Measurements from ENCODE around the gene RAB3A. TPM values are rescaled to one million over a fixed set of nuclear protein-coding genes. Genes with fewer than 3 reads are reported as not detected.
A peak's percentile ranks its signal among the peaks of the same experiment; 100 is the strongest.

RAB3A gene
- total RNA-seq, 3 donors from 2014 or later, result 3.6 to 8.0 (median 6.6) TPM

DNA sequence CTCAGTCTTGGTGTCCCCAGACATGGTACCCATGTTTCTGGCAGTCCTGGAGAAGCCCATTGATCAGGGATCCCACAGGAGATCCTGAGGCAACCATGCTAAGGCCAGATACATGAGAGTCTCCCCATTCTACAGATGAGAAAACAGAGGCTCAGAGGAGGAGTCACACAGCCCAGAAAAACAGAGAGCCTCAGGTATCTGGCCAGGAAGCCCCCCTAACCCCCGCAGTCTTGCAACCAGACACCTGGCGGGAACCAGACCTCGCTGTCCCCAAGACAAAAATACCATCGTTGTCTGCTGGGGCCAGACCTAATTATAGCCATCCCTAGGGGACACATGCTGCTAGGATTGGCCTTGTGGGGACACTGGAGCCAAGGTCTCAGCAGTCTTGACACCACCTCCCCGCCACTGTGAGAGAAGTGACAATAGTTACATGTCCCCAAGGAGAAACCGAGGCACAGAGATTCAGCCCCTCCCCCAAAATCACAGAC is 24.0 kb upstream of the RAB3A start:
- Mint-ChIP-seq H3K4me1 (ENCODE audit: low read depth) (peaks cover 23% of the 10 kb centered on the region), H3K36me3 (ENCODE audit: insufficient read depth) (no peaks in the 10 kb centered on the region), H3K9me3 (no peaks in the 10 kb centered on the region), H3K27me3 (ENCODE audit: low read depth) (peaks cover 73% of the 10 kb centered on the region), H3K4me3 (no peak overlapping the region)
- DNase-seq, result no peak
- ATAC-seq, result no peak

DNA sequence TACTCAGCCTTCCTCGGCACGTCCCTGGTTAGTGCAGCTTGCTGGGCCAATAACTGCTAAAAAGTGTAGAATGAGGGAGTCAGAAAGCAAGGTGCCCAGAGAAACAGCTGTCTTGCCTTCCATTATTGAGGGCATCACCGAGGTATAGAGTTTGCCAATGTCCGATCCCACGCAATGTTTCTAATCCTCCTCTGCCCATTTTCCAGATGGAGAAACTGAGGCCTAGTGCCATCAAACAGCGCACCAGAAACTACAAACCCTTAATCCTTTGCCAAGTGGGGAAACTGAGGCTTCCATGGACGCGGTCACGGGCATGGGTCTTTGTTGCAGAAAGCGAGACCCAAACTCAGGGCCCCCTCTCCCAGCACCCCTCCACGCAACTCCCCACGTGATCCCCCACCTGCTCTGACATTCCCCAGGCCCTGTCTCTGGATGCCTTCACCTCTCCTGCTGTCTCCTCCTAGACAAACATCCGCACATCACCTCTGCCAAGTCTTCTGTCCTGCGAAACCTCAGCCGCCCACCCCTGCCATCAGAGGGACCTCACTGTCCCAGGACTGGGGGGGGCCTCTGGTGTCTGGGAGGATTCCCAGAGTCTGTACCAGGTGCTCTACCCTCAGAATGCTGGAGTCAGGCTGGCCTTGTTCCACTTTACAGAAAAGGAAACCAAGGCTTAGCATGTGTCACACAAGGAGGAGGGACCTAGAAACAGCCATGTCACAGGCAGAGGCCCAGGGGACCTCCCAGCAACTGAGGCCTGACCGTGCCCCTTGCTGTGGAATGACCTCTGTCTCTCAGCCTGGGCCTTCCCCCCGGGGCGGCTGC is 23.3 kb upstream of the RAB3A start:
- ATAC-seq (no peak), DNase-seq (no peak)
- H3K36me3 Mint-ChIP-seq (ENCODE audit: insufficient read depth), result no peaks in the 10 kb centered on the region
- H3K27me3 Mint-ChIP-seq (ENCODE audit: low read depth), result peaks cover 72% of the 10 kb centered on the region
- H3K9me3 Mint-ChIP-seq, result no peaks in the 10 kb centered on the region
- H3K4me3 Mint-ChIP-seq, result no peak overlapping the region
- H3K4me1 Mint-ChIP-seq (ENCODE audit: low read depth), result peaks cover 23% of the 10 kb centered on the region

DNA sequence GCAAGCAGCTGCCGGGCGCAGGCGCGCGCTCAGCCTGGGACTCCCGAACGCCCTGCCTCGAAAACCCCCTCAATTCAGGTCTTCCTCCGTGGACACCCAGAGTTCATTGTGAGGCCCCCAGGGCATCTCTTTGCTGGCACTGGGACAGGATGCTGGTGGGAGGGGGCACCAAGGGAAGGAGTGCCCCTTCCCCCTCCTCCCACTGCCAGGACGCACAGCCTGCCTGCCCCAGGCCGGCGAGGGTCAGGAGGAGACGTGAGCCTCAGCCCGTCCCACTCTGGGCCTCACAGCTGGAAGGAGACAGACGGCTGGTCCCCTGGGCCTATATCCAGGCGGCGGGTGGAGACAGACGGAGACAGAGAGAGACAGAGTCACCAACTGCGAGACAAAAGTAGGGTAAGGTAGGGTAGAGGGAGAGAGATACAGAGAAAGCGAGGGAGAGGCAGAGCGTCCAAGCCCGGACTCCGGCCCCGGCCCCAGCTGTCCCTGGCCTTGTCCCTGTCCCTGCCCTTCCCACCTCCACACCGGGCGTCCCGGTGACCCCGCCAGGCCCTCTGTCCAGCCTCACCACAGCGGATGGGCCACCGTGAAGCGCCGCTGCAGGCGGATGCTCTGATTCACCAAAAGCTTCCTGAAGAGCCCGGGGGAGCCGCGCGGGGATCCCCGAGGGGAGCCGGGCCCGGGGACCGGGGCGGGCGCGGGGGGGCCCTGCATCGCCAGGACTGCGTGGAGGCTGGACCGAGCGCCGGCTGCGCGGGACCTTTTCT is 22.0 kb upstream of the RAB3A start, which contains the start of gene PDE4C:
Gene PDE4C (minus strand): TSS at position 737 of the 767 bp plus-strand sequence. CDS start 23 bp downstream, at position 714.
- DNase-seq, result no peak
- Mint-ChIP-seq H3K4me1 (ENCODE audit: low read depth) (peaks cover 23% of the 10 kb centered on the region), H3K36me3 (ENCODE audit: insufficient read depth) (no peaks in the 10 kb centered on the region), H3K27me3 (ENCODE audit: low read depth) (peaks cover 75% of the 10 kb centered on the region), H3K4me3 (no peak within 1 kb of the TSS), H3K9me3 (no peaks in the 10 kb centered on the region)
- ATAC-seq, result no peak

DNA sequence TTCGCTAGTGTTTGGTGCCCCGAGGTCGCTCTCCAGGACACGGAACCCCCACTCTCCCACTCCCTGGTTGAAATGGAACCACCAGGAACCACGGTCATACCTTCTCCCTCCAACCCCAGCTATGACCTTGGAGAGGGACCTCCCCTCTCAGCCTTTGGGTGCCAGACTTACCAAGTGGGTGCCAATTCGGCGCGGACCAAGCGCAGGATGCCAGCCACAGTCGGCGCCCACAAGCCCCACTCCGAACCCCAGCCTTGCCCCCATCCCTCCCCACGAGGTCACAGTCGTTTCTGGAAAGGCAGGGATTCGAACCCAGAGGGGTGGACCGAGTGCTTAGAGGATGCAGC is 21.5 kb upstream of the RAB3A start:
- DNase-seq (no peak), ATAC-seq (no peak)
- no peaks in the 10 kb centered on the region for H3K9me3 Mint-ChIP-seq
- no peaks in the 10 kb centered on the region for H3K36me3 Mint-ChIP-seq (ENCODE audit: insufficient read depth)
- peaks cover 72% of the 10 kb centered on the region for H3K27me3 Mint-ChIP-seq (ENCODE audit: low read depth)
- H3K4me1 Mint-ChIP-seq (ENCODE audit: low read depth), result peaks cover 25% of the 10 kb centered on the region
- H3K4me3 Mint-ChIP-seq, result no peak overlapping the region

DNA sequence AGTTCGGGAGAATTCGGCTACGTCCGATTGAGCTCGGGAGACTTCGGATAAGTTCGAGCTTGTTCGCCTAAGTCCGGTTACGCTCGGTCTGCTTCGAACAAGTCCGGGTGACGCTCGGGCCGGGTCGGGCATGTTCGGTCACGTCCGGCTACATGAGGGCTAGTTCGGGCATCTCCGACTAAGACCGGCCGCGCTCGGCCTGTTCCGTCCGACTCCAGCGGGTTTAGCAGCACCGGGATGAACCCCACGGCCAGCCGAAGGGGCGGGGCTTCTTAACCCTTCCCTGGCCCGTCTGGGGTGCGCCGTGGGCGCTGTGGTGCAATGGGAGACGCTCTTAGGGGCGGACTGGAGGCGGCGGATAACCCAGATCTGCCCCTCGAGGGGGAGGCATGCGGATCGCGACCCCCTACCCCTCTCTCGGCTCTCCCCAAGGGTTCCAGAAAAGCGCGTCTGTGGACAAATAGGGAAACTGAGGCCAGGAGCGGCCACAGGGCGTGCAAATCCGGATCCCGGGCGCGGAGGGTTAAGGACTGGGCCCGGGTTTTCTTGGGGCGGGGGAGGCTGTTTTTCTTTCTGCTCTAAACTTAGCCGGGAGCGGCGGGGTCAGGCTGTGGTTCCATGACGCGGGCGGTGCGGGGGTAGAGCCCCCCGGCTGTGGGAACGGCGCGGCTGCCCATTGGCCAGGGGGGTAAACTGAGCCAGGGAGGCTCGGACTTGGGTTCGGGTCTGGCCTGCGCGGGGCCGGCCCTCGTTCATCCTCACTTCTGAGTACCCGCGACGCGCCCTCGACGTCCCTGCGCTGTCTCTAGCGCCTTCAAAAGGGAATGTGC is 20.9 kb upstream of the RAB3A start:
- no peaks in the 10 kb centered on the region for H3K36me3 Mint-ChIP-seq (ENCODE audit: insufficient read depth)
- H3K27me3 Mint-ChIP-seq (ENCODE audit: low read depth), result peaks cover 71% of the 10 kb centered on the region
- H3K4me3 Mint-ChIP-seq, result peak overlapping the region; percentile 81
- H3K4me1 Mint-ChIP-seq (ENCODE audit: low read depth), result peaks cover 25% of the 10 kb centered on the region
- peak; percentile 70 for DNase-seq
- peak; percentile 99 for ATAC-seq
- H3K9me3 Mint-ChIP-seq, result no peaks in the 10 kb centered on the region

DNA sequence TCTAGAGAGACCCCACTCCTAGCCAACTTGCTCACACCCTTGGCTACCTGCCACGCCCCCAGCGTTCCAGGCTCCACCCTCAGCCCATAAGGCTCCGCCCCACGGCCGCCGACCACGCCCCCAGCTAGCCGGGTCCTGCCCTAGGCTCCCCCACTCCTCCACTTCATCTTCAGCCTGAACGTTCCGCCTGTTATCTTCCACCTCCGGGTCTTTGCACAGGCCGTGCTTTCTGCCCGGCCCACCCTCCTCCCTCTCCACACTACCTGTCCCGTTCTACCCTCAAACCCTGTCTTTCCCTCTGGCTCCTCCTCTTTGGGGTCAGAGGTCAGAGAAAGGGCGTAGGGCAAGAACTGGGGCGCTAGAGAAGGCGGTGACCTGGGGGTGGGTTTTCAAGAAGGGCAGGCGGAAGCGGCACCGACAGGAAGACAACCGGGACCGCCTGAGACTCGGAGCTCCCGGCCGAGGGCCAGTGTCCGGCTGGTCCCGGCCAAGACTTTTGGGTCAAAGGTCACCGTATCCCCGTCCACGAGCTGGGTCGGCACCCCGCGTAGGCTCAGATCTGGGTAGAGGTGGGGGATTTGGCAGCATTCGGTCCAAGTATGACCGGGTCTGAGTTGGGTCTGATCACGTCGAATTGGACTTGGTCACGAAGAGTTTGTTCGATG is 20.1 kb upstream of the RAB3A start:
- ATAC-seq, result peak; percentile 11 to 15

DNA sequence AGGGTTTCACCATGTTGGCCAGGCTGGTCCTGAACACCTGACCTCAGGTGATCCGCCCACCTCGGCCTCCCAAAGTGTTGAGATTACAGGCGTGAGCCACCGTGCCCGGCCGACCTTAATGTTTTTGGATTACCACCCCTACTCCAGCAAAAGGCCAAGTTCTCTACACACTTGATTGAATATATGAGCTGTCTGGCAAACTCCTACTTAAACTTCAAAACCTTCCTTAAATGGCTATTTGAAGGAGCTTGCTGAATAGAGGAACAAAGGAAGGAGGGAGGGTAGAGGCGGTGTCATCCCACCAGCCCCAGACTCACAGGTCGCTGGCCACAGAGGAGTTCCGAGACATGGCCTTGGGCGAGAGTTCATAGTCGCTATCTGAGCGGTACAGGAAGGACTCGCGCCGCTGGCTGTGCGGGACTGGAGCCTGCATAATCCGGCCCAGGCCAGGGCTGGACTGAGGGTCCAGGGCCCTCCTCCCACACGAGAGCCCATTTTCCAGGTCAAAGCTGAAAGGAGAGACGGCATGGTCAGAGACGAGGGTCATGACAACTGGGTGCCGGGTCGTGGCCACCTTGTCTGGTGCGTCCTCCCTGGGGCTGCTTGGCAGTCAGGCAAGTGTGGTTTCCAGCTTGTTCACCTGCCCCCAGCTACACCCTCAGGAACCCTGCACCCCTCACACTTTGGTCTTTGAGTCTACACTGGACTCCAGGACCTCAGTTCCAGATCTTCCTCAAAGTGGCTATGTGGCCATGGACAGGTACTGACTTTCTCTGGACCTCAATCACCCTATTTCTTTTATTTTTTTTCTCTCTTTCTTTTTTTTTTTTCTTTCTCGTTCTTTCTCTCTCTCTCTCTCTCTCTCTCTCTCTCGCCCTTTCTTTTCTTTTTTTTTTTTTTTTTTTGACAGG is 18.2 kb upstream of the RAB3A start:
- no peak for DNase-seq
- no peak for ATAC-seq
- H3K9me3 Mint-ChIP-seq, result no peaks in the 10 kb centered on the region
- H3K4me1 Mint-ChIP-seq (ENCODE audit: low read depth), result peaks cover 24% of the 10 kb centered on the region
- H3K27me3 Mint-ChIP-seq (ENCODE audit: low read depth), result peaks cover 56% of the 10 kb centered on the region
- no peak overlapping the region for H3K4me3 Mint-ChIP-seq
- no peaks in the 10 kb centered on the region for H3K36me3 Mint-ChIP-seq (ENCODE audit: insufficient read depth)

More for the DNA sequence above, 20.1 kb upstream of the RAB3A start:
- no peak for DNase-seq
- peak overlapping the region; percentile 81 for H3K4me3 Mint-ChIP-seq
- H3K4me1 Mint-ChIP-seq (ENCODE audit: low read depth), result peaks cover 25% of the 10 kb centered on the region
- H3K27me3 Mint-ChIP-seq (ENCODE audit: low read depth), result peaks cover 66% of the 10 kb centered on the region
- no peaks in the 10 kb centered on the region for H3K9me3 Mint-ChIP-seq
- H3K36me3 Mint-ChIP-seq (ENCODE audit: insufficient read depth), result no peaks in the 10 kb centered on the region

DNA sequence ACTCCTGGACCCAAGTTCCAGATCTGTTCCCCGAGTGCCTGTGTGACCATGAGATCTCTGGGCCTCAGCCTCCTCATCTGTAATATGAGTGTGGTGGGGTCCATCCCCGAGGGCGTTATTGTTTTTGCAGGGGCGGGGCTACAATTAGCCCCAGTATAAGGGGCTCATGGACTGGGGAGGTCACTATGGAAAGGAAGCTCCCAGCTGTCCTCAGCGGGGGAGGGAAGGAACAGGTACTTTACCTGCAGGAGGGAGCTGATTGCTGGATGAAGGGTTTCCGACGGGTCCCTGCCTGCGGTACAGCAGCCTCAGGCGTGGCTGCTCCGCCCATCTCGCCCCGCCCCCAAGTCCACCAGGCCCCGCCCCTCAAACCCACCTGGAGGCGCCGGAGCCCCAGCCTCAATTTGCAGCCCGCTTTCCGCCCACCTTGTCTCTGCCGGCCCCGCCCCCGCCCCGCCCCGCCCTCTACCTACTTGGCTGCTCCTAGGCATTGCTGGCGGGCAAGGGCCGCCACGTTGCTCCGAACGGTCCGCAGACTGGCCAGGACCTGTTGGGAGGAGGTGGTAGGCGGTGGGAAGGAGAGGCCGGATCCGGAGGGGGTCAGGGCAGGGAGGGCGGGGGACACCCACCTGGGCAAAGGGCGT is 16.9 kb upstream of the RAB3A start:
- no peak for ATAC-seq
- Mint-ChIP-seq H3K4me1 (ENCODE audit: low read depth) (peaks cover 16% of the 10 kb centered on the region), H3K9me3 (no peaks in the 10 kb centered on the region), H3K4me3 (no peak overlapping the region), H3K36me3 (ENCODE audit: insufficient read depth) (no peaks in the 10 kb centered on the region), H3K27me3 (ENCODE audit: low read depth) (peaks cover 47% of the 10 kb centered on the region)
- no peak for DNase-seq

DNA sequence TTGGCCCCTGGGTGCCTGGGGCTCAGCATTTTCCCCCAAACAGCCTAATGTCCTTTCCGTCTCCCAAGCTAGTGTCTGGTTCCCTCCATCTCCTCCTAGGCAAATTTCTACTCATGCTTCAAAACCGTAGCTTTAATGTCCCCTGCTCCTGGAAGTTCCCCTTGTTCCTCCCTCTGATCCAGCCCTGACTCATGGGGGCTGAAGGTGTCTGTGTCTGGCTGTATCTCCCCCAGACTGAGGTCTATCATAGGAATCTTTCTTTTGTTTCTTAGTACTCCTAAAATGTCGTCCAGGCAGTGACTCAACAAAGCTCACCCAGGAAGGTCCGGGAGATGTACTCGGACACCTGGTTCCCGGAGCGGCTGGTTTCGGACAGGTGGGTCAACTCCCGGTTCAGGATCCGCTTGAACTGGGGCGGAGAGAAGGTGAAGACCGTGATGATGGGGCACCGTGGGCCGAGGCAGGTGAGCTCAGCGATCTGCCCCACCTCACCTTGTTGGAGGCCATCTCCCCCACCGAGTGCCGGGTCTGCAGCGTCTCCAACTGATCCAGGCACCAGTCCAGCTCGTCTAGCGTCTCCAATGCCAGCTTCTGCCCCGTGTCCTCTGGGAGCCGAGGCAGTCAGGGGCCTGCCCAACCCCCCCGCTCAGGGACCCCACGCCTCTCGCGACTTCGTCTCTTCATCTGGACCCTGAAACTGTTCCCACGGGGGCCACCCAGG is 16.2 kb upstream of the RAB3A start:
- no peaks in the 10 kb centered on the region for H3K9me3 Mint-ChIP-seq
- no peak for DNase-seq
- H3K4me1 Mint-ChIP-seq (ENCODE audit: low read depth), result peaks cover 11% of the 10 kb centered on the region
- H3K4me3 Mint-ChIP-seq, result no peak overlapping the region
- ATAC-seq, result no peak
- no peaks in the 10 kb centered on the region for H3K36me3 Mint-ChIP-seq (ENCODE audit: insufficient read depth)
- H3K27me3 Mint-ChIP-seq (ENCODE audit: low read depth), result peaks cover 40% of the 10 kb centered on the region

DNA sequence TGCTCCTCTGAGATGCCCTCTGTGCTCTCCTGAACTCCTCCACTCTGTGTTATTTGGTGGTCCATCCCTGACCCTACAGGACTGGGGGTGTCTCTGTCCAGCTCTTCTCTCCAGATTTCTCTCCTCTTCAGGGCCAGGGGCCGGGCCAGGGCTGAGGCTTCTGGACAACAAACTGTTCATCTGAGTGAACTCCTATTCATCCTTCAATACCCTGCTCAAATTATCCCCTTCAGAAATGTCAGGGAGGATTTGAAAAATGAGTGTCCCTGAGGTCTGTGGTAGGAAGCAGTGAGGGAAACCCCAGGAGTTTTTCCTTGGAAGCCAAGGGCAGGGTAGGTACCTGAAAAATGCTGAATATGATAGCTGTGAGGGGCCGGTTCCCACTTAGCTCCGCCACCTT is 14.8 kb upstream of the RAB3A start:
- H3K9me3 Mint-ChIP-seq, result no peaks in the 10 kb centered on the region
- no peak overlapping the region for H3K4me3 Mint-ChIP-seq
- H3K36me3 Mint-ChIP-seq (ENCODE audit: insufficient read depth), result no peaks in the 10 kb centered on the region
- DNase-seq (no peak), ATAC-seq (no peak)
- H3K4me1 Mint-ChIP-seq (ENCODE audit: low read depth), result peaks cover 5% of the 10 kb centered on the region
- peaks cover 30% of the 10 kb centered on the region for H3K27me3 Mint-ChIP-seq (ENCODE audit: low read depth)

DNA sequence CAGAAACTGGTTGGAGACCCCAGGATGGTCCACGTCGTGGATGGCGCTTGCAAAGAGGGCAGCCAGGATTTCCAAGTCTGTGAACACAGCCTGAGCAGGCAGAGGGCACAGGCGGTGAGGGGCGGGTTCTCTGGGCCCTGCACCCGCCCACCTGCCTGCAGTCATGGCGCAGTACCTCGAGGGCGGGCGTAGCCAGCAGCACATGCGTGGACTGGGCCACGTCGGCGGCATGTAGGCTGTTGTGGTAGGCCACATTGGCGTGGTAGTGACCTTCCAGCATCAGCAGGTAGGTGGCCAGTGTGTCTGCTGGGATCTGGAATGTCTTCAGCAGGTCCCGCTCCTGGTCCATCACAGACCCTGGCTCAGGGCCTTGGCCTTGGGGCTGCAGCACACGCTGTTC is 14.3 kb upstream of the RAB3A start:
- Mint-ChIP-seq H3K9me3 (no peaks in the 10 kb centered on the region), H3K4me3 (no peak overlapping the region), H3K27me3 (ENCODE audit: low read depth) (peaks cover 27% of the 10 kb centered on the region), H3K36me3 (ENCODE audit: insufficient read depth) (no peaks in the 10 kb centered on the region), H3K4me1 (ENCODE audit: low read depth) (peaks cover 5% of the 10 kb centered on the region)
- ATAC-seq (no peak), DNase-seq (no peak)

DNA sequence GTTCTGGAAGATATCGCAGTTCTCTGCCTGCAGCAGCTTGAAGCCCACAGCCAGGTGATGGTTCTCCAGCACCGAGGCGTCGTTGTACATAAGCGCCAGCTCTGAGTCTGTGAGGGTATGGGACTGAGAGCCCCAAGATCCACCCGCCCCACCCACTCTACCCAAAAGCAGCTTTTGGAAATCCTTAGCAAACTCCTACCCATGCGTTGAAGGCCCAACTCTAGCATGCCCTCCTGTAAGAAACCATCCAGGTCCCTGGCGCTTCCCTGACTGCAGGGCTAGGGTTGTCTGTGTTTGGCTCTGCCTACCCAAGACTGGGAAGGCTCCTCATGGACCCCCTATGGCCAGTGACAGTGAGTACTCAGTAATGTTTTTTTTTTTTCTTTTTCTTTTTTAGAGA is 12.9 kb upstream of the RAB3A start:
- Mint-ChIP-seq H3K27me3 (ENCODE audit: low read depth) (peaks cover 20% of the 10 kb centered on the region), H3K9me3 (no peaks in the 10 kb centered on the region), H3K4me1 (ENCODE audit: low read depth) (peaks cover 5% of the 10 kb centered on the region), H3K36me3 (ENCODE audit: insufficient read depth) (no peaks in the 10 kb centered on the region), H3K4me3 (no peak overlapping the region)
- DNase-seq, result no peak
- ATAC-seq, result no peak
